22Rv1 (cell line): ENCODE results near the gene KPNA4.

ENCODE experiments used
- CTCF ChIP-seq: fragments of 450-650 bp; IDR thresholded peaks from 2 replicates; pipeline ENCODE4 v1.5.1; 2017; ENCODE audit warnings: mild to moderate bottlenecking
- ZFX ChIP-seq: fragments of 450-650 bp; IDR thresholded peaks from 2 replicates; pipeline ENCODE4 v1.6.1; 2017; ENCODE audit warnings: antibody characterized with exemption, borderline replicate concordance

- TF ChIP-seq CTCF (no peak), ZFX (no peak)
These were observed 107.2 kb downstream of the KPNA4 start for GRCh38 chr3:160458151-160458550.
